PC-9 (cell line): ENCODE measurements around the gene UNC119. TPM values are rescaled to one million over a fixed set of nuclear protein-coding genes. Genes with fewer than 3 reads are reported as not detected.
A peak's percentile ranks its signal among the peaks of the same experiment; 100 is the strongest.

Experiments
- BruUV-seq: library from RNA; stranded (reverse); fragments of 400-500 nt; replicated peaks from 2 replicates; lab custom pipeline; 2021; lab: Mats Ljungman, UMichigan
- CTCF ChIA-PET: fragments of 300-600 bp; sonication (Branson Sonifier 250); formaldehyde crosslinking; loops from one replicate; lab custom pipeline; 2022; ENCODE audit warnings: antibody characterized with exemption; lab: Charles Lee
- POLR2A ChIA-PET: fragments of 300-600 bp; sonication (Branson Sonifier 250); formaldehyde crosslinking; loops from one replicate; lab custom pipeline; 2022; ENCODE audit warnings: antibody characterized with exemption; ENCODE audit not compliant: unreplicated experiment; lab: Charles Lee
- DNase-seq, 2 experiments: peaks; one replicate each; pipeline versions ENCODE4 v3.0.0 to v3.0.0-alpha.2; 2015 to 2022; ENCODE audit warnings: mixed read lengths in 1 of 2
- H2AFZ ChIP-seq: fragments of 200-600 bp; sonication (generic); 2 replicates; pipeline ENCODE4 v1.8.1; 2017; ENCODE audit warnings: antibody characterized with exemption
- H3F3A ChIP-seq: fragments of 200-600 bp; sonication (generic); 2 replicates; pipeline ENCODE4 v1.8.1; 2017; ENCODE audit warnings: antibody characterized with exemption, mild to moderate bottlenecking, low read depth; ENCODE audit not compliant: insufficient read depth
- H3K27ac ChIP-seq: fragments of 200-600 bp; sonication (generic); 2 replicates; pipeline ENCODE4 v1.6.1; 2016; ENCODE audit warnings: mixed run types
- H3K27me3 ChIP-seq: fragments of 200-600 bp; sonication (generic); 2 replicates; pipeline ENCODE4 v1.6.1; 2016; ENCODE audit warnings: low read depth, mixed run types; ENCODE audit not compliant: insufficient read depth
- H3K36me3 ChIP-seq: fragments of 200-600 bp; sonication (generic); 2 replicates; pipeline ENCODE4 v1.6.1; 2016; ENCODE audit warnings: low read depth, mixed run types
- H3K4me1 ChIP-seq: fragments of 200-600 bp; sonication (generic); replicated peaks from 2 replicates; pipeline ENCODE4 v1.6.1; 2016; ENCODE audit warnings: mixed run types; ENCODE audit not compliant: insufficient read depth
- H3K4me2 ChIP-seq: fragments of 200-600 bp; sonication (generic); 2 replicates; pipeline ENCODE4 v1.6.1; 2017; ENCODE audit warnings: mixed run types
- H3K4me3 ChIP-seq: fragments of 200-600 bp; sonication (generic); 2 replicates; pipeline ENCODE4 v1.6.1; 2016; ENCODE audit warnings: mixed run types
- H3K79me2 ChIP-seq: fragments of 200-600 bp; sonication (generic); 2 replicates; pipeline ENCODE4 v1.6.1; 2017; ENCODE audit warnings: low read depth, mixed run types
- H3K9me2 ChIP-seq: fragments of 200-600 bp; sonication (generic); 2 replicates; pipeline ENCODE4 v1.8.1; 2017; ENCODE audit warnings: mild to moderate bottlenecking; ENCODE audit not compliant: insufficient read depth
- H3K9me3 ChIP-seq: fragments of 200-600 bp; sonication (generic); 2 replicates; pipeline ENCODE4 v1.8.1; 2016; ENCODE audit warnings: low read depth; ENCODE audit not compliant: insufficient read depth
- H4K20me1 ChIP-seq: fragments of 200-600 bp; sonication (generic); 2 replicates; pipeline ENCODE4 v1.8.1; 2017; ENCODE audit not compliant: insufficient read depth
- CTCF ChIP-seq: fragments of 200-600 bp; sonication (generic); conservative IDR thresholded peaks from 2 replicates; pipeline ENCODE4 v1.6.1; 2017; ENCODE audit warnings: mixed run types, antibody characterized with exemption, mild to moderate bottlenecking, moderate library complexity
- EZH2 ChIP-seq: fragments of 200-600 bp; sonication (generic); IDR thresholded peaks from 2 replicates; pipeline ENCODE4 v1.8.0; 2017; ENCODE audit warnings: antibody characterized with exemption, low read depth
- intact Hi-C: fragments of 100-400 bp; cut with micrococcal nuclease; formaldehyde crosslinking; loops from one replicate; pipeline ENCODE4 v1.10.0; 2022; ENCODE audit not compliant: unreplicated experiment
- total RNA-seq: library from RNA; stranded (reverse); gene quantifications from 2 replicates; pipeline ENCODE4 v1.2.3, GENCODE V29; 2021

The UNC119 gene
- total RNA-seq, 1 experiment from 2014 or later, result 48.8 TPM

DNA sequence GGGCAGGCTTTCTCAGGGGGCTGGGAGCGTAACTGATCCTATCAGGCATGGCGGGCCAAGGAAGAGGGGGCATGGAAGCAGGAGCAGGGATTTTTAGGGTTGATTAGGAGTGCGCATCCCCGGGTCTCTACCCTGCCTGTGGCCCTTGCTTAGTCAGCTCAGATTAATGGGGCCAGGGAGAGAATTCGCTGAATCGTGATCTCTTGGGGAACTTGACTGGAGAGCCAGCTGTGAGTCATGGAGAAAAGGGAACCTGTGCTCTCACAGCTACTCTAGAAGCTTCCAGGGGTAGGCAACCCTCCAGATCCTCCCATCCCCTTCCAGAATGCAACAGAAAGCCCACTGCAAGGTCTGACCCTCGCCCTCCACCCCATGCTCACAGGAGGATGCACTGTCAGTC lies 42.6 kb downstream of the UNC119 start:
- CTCF ChIA-PET, result no interaction called here

GRCh38 chr17:28508211-28508724 lies 44.2 kb downstream of the UNC119 start:
- ChIA-PET POLR2A (no interaction called here), CTCF (no interaction called here)
- Histone ChIP-seq H3K27ac (no peak overlapping the region), H3K79me2 (no peaks in the 10 kb centered on the region), H3K4me1 (no peaks in the 10 kb centered on the region), H3F3A (no peaks in the 10 kb centered on the region), H3K4me3 (no peak overlapping the region), H2AFZ (no peak overlapping the region), H3K9me2 (no peaks in the 10 kb centered on the region), H3K9me3 (no peaks in the 10 kb centered on the region), H3K27me3 (peaks cover 82% of the 10 kb centered on the region), H4K20me1 (no peaks in the 10 kb centered on the region), H3K4me2 (peak overlapping the region; percentile 39; the same call in 1 of the 2 replicates), H3K36me3 (no peaks in the 10 kb centered on the region)
- intact Hi-C loops, result no loop called here
- DNase-seq, result no peak
- TF ChIP-seq CTCF (no peak), EZH2 (no peak)
- BruUV-seq, result no TSS peak

More for the DNA sequence above, 42.6 kb downstream of the UNC119 start:
- no peak overlapping the region for H3K4me3 ChIP-seq
- no peaks in the 10 kb centered on the region for H3K9me3 ChIP-seq
- no peak overlapping the region for H3K27ac ChIP-seq
- BruUV-seq, result no TSS peak
- no peak for TF ChIP-seq EZH2
- no peak for TF ChIP-seq CTCF
- H3K4me2 ChIP-seq, result no peak overlapping the region
- H3K27me3 ChIP-seq, result peaks cover 92% of the 10 kb centered on the region
- H3K4me1 ChIP-seq, result no peaks in the 10 kb centered on the region; the same call in 1 of the 2 replicates
- H3K79me2 ChIP-seq, result no peaks in the 10 kb centered on the region
- no peaks in the 10 kb centered on the region for H3F3A ChIP-seq
- no peaks in the 10 kb centered on the region for H3K9me2 ChIP-seq
- no peak for DNase-seq
- H4K20me1 ChIP-seq, result no peaks in the 10 kb centered on the region
- H2AFZ ChIP-seq, result no peak overlapping the region
- intact Hi-C loops, result no loop called here
- POLR2A ChIA-PET, result no interaction called here
- H3K36me3 ChIP-seq, result no peaks in the 10 kb centered on the region

DNA sequence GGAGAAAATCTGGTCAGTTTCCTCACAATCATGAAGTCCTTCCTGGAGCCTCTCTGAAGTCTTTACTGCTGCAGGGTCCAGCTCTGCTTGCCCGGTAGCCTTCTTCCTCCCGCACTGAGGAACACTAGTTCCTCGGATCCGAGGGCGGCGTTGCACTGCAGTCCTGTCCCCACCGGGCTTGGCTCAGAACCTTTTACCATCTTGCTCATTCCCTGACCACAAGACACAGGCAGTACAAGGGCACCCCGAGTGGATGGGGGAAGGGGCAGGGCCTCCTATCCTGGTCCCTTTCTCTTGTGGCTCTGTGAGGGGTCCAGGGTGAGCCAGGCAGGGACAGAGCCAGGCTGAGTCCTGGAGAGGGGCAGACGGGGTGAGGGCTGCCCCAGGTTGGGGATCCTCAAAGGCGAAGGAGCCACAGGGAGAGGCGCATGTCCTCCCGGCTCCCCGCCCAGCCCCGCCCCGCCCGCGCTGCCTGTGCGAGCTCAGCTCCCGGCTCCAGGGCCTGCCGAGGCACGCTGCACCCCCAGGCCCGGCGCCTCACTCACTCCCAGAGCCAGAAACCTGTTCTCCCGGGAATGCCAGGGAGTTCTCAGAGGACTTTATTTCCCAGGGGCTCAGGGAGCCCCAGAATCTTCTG lies 44.7 kb downstream of the UNC119 start:
- Histone ChIP-seq H3K9me3 (no peaks in the 10 kb centered on the region), H4K20me1 (no peaks in the 10 kb centered on the region), H3K9me2 (no peaks in the 10 kb centered on the region), H3K4me3 (no peak overlapping the region), H3K79me2 (no peaks in the 10 kb centered on the region), H3K4me1 (no peaks in the 10 kb centered on the region), H3K27ac (no peak overlapping the region), H3K4me2 (peak overlapping the region; percentile 39), H3F3A (no peaks in the 10 kb centered on the region), H3K36me3 (no peaks in the 10 kb centered on the region), H3K27me3 (peaks cover 77% of the 10 kb centered on the region), H2AFZ (no peak overlapping the region)
- DNase-seq, result no peak
- intact Hi-C loops, result no loop called here
- no peak for TF ChIP-seq EZH2
- TF ChIP-seq CTCF, result no peak
- BruUV-seq, result no TSS peak
- CTCF ChIA-PET, result no interaction called here
- POLR2A ChIA-PET, result interaction anchor here (0.6 kb wide), 1 partner anchor 64 kb away, joined by 5 read pairs; the partner anchor contains the start of gene PIGS
